K562 (cell line): ENCODE data around the gene DTNB. TPM values are rescaled to one million over a fixed set of nuclear protein-coding genes. Genes with fewer than 3 reads are reported as not detected.

ENCODE experiments used
- ATAC-seq: fragments of 200-7000 bp; cut with Tn5 transposase; 3 replicates; pipeline ENCODE4 v1.9.1; 2020; ENCODE audit warnings: moderate library complexity
- BruUV-seq: library from RNA; stranded (reverse); fragments of 400-500 nt; replicated peaks from 2 replicates; lab custom pipeline; 2021; lab: Mats Ljungman, UMichigan
- CTCF ChIA-PET: fragments of 300-600 bp; formaldehyde crosslinking; extraction: SDS; loops from one replicate; lab custom pipeline; 2021; ENCODE audit warnings: low intra/inter-chr PET ratio; lab: Yijun Ruan, JAX
- POLR2A ChIA-PET: fragments of 300-600, 350-650 bp; sonication (Branson Sonifier 250); formaldehyde crosslinking; extraction: SDS; loops from one replicate; lab custom pipeline; 2021; ENCODE audit warnings: antibody characterized with exemption, inconsistent platforms; lab: Yijun Ruan, JAX
- DNase-seq, 4 experiments: peaks; one replicate each; pipeline versions ENCODE4 v3.0.0 to v3.0.0-alpha.2; 2011 to 2018; ENCODE audit warnings: low spot score in 3 of 4, mixed read lengths in 3 of 4; ENCODE audit errors: extremely low read depth in 1 of 4
- FAIRE-seq: peaks from 2 replicates; lab custom pipeline; 2011; peaks lifted over from hg19 to GRCh38; lab: Jason Lieb, UNC
- H2AFZ ChIP-seq: 2 replicates; pipeline ENCODE4 v1.6.0; 2011; ENCODE audit warnings: low read depth, low read length, control low read depth, inconsistent platforms
- H3K27ac ChIP-seq: fragments of 200-600 bp; 3 replicates; pipeline ENCODE4 v1.8.0; 2011; ENCODE audit warnings: low read depth, mild to moderate bottlenecking, control low read depth, inconsistent platforms, low read length, moderate library complexity, mixed read lengths; ENCODE audit errors: extremely low read depth
- H3K27me3 ChIP-seq, 2 experiments: fragments of 300-600 bp in 1 of 2; 2 replicates in 1 of 2; 3 replicates in 1 of 2; pipeline versions ENCODE4 v1.6.0 to v1.8.0; 2011; ENCODE audit warnings: inconsistent platforms in 2 of 2, low read length in 2 of 2, mild to moderate bottlenecking in 1 of 2, mixed read lengths in 1 of 2, moderate library complexity in 1 of 2; ENCODE audit not compliant: control insufficient read depth in 2 of 2, insufficient read depth in 2 of 2
- H3K36me3 ChIP-seq: fragments of 300-600 bp; 3 replicates; pipeline ENCODE4 v1.8.0; 2011; ENCODE audit warnings: mild to moderate bottlenecking, low read length, inconsistent platforms; ENCODE audit not compliant: control insufficient read depth, insufficient read depth
- H3K4me1 ChIP-seq, 2 experiments: fragments of 200-600 bp in 1 of 2; replicated peaks in 1 of 2; 2 replicates in 1 of 2; 3 replicates in 1 of 2; pipeline versions ENCODE4 v1.5.1 to v1.8.0; 2011; ENCODE audit warnings: inconsistent platforms in 2 of 2, low read length in 2 of 2, mild to moderate bottlenecking in 1 of 2, mixed read lengths in 1 of 2, moderate library complexity in 1 of 2; ENCODE audit not compliant: control insufficient read depth in 2 of 2, insufficient read depth in 2 of 2
- H3K4me2 ChIP-seq: 2 replicates; pipeline ENCODE4 v1.6.1; 2011; ENCODE audit warnings: low read length, control low read depth, inconsistent platforms, mixed read lengths; ENCODE audit not compliant: insufficient read depth
- H3K4me3 ChIP-seq: fragments of 200-600 bp; sonication (generic), shearing (Covaris generic); 2 replicates; pipeline ENCODE4 v1.5.1; 2016; ENCODE audit warnings: control low read depth, inconsistent platforms
- H3K79me2 ChIP-seq: fragments of 200-600 bp; 3 replicates; pipeline ENCODE4 v1.8.0; 2011; ENCODE audit warnings: low read length, inconsistent platforms; ENCODE audit not compliant: control insufficient read depth, insufficient read depth
- H3K9ac ChIP-seq, 2 experiments: 2 replicates each; pipeline versions ENCODE4 v1.6.0 to v1.6.1; 2011; ENCODE audit warnings: low read depth in 2 of 2, low read length in 2 of 2, control low read depth in 1 of 2, inconsistent platforms in 1 of 2, mild to moderate bottlenecking in 1 of 2, mixed read lengths in 1 of 2; ENCODE audit not compliant: insufficient read depth in 1 of 2
- H3K9me1 ChIP-seq: one replicate; pipeline ENCODE4 v1.6.0; 2011; ENCODE audit warnings: inconsistent platforms, mild to moderate bottlenecking, low read length, moderate library complexity; ENCODE audit not compliant: control insufficient read depth, insufficient read depth
- H3K9me3 ChIP-seq: replicated peaks from 2 replicates; pipeline ENCODE4 v1.5.1; 2011; ENCODE audit warnings: low read depth, low read length, inconsistent platforms; ENCODE audit not compliant: control insufficient read depth, insufficient read depth
- H4K20me1 ChIP-seq: replicated peaks from 2 replicates; pipeline ENCODE4 v1.6.1; 2011; ENCODE audit warnings: low read length, inconsistent platforms, mixed read lengths; ENCODE audit not compliant: control insufficient read depth, insufficient read depth
- AFF4 ChIP-seq: sonication (generic); formaldehyde crosslinking; IDR thresholded peaks from 2 replicates; pipeline ENCODE4 v1.8.0; 2023; ENCODE audit warnings: mild to moderate bottlenecking, missing genetic modification reagents
- BHLHE40 ChIP-seq: IDR thresholded peaks from 2 replicates; pipeline ENCODE4 v1.6.1; 2011; ENCODE audit warnings: low read length, improper control_type of control experiment
- COPS2 ChIP-seq: fragments of 450-650 bp; conservative IDR thresholded peaks from 2 replicates; pipeline ENCODE4 v1.6.1; 2016; ENCODE audit warnings: mild to moderate bottlenecking, moderate library complexity
- GMEB1 ChIP-seq: fragments of 250-450 bp; sonication (Bioruptor Pico); IDR thresholded peaks from 2 replicates; pipeline ENCODE4 v1.4.0; 2020; ENCODE audit warnings: mild to moderate bottlenecking
- HDGF ChIP-seq: fragments of 450-650 bp; IDR thresholded peaks from 2 replicates; pipeline ENCODE4 v1.6.1; 2016
- HMBOX1 ChIP-seq: sonication (generic); IDR thresholded peaks from 2 replicates; pipeline ENCODE4 v1.6.1; 2016
- RAD21 ChIP-seq, 2 experiments: fragments of 250-450 bp in 1 of 2; fragments of 450-650 bp in 1 of 2; sonication (Bioruptor Pico) in 1 of 2; formaldehyde crosslinking in 1 of 2; IDR thresholded peaks in 1 of 2; conservative IDR thresholded peaks in 1 of 2; 2 replicates each; pipeline versions ENCODE4 v1.4.0 to v1.8.0; 2020 to 2022; ENCODE audit warnings: mild to moderate bottlenecking in 2 of 2, moderate library complexity in 1 of 2
- ZNF696 ChIP-seq: fragments of 250-450 bp; sonication (Bioruptor Pico); conservative IDR thresholded peaks from 2 replicates; pipeline ENCODE4 v1.4.0; 2020; ENCODE audit warnings: mild to moderate bottlenecking, moderate library complexity
- WGBS: fragments of 100-300 bp; shearing (Covaris generic); methylation state at CpG from one replicate; pipeline ENCODE4 v1.1.6; 2016; ENCODE audit warnings: low coverage, mixed read lengths; ENCODE audit not compliant: insufficient coverage; ENCODE audit errors: missing lambda C conversion rate; 5-methylcytosine and 5-hydroxymethylcytosine counted together
- in situ Hi-C: fragments of 300-500 bp; cut with MboI; formaldehyde crosslinking; loops from 4 replicates; pipeline ENCODE4 v1.15.0; 2018; ENCODE audit warnings: inconsistent platforms, mixed read lengths
- intact Hi-C: fragments of 100-400 bp; cut with micrococcal nuclease; formaldehyde crosslinking; loops from 2 replicates; pipeline ENCODE4 v1.14.2; 2022
- polyA plus RNA-seq, 8 experiments: library from polyadenylated mRNA; depleted of rRNA in 4 of 8; stranded (reverse) in 5 of 8; unstranded in 3 of 8; fragments of >200 nt; fragmentation: Nextera tagmentation in 2 of 8; fragmentation: Illumina TruSeq in 1 of 8; extraction: Ambion mirVana in 2 of 8; extraction: Trizol in 1 of 8; gene quantifications; 2 replicates each; pipeline versions ENCODE4 v1.2.1 to v1.2.3, GENCODE V29; 2011 to 2014; ENCODE audit warnings: inconsistent platforms in 1 of 8, missing spikeins in 1 of 8
- total RNA-seq, 7 experiments: library from RNA; depleted of rRNA in 6 of 7; stranded (reverse); fragments of >200 nt in 6 of 7; fragmentation: Illumina TruSeq in 2 of 7; extraction: Trizol in 2 of 7; gene quantifications; 2 replicates each; pipeline versions ENCODE4 v1.2.1 to v1.2.3, GENCODE V29; 2011 to 2021; ENCODE audit warnings: low replicate concordance in 1 of 7

DTNB gene
- total and polyA plus RNA-seq, 9 of the 15 experiments (the other 6 are each of a cell fraction or from before 2014, with no cell fraction given) = 0.18 to 2.0 (median 0.77) TPM; not detected in 2

- TF ChIP-seq GMEB1 (CRISPR knock-in tag) = no peak
- no peak for TF ChIP-seq HMBOX1
- TF ChIP-seq ZNF696 (CRISPR knock-in tag) = no peak
- TF ChIP-seq RAD21 (CRISPR knock-in tag; conservative IDR thresholded peaks at IDR 0.05 in 1 of 2, IDR thresholded peaks at IDR 0.05 in 1 of 2) = no peak
- no peak for TF ChIP-seq HDGF
- no peak for TF ChIP-seq BHLHE40
- TF ChIP-seq COPS2 = no peak
- no peak for TF ChIP-seq AFF4 (CRISPR knock-in tag)
- Histone ChIP-seq H3K9ac (no peak overlapping the region), H3K9me3 (no peaks in the 10 kb centered on the region), H3K79me2 (no peaks in the 10 kb centered on the region), H4K20me1 (no peaks in the 10 kb centered on the region; the same call in 1 of the 2 replicates), H2AFZ (no peak overlapping the region), H3K27me3 (peaks cover 6 to 25% of the 10 kb centered on the region in 2 experiments; a peak in 3 of 5 replicates), H3K27ac (no peak overlapping the region), H3K4me1 (no peaks in the 10 kb centered on the region), H3K4me3 (no peak overlapping the region), H3K4me2 (no peak overlapping the region), H3K36me3 (no peaks in the 10 kb centered on the region), H3K9me1 (no peaks in the 10 kb centered on the region)
- FAIRE-seq (no peak), ATAC-seq (no peak), DNase-seq (no peak)
- 0% methylated on average over 3 of the region's 3 CpGs for WGBS
- POLR2A ChIA-PET = interaction anchor here (0.9 kb wide), 1 partner anchor 30 kb away, joined by 3 read pairs; no protein-coding TSS in a partner anchor
- in situ Hi-C loops (no loop called here), intact Hi-C loops (no loop called here)
- CTCF ChIA-PET = no interaction called here
- BruUV-seq = no TSS peak
These were observed 202.6 kb downstream of the DTNB start for GRCh38 chr2:25470806-25471205.
